Measurements from ENCODE around the gene ZIC1. TPM values are rescaled to one million over a fixed set of nuclear protein-coding genes. Genes with fewer than 3 reads are reported as not detected.

ZIC1 gene
- total RNA-seq, 1 donor from 2014 or later, result not detected

Other genes starting within 250 kb of the ZIC1 start
- not detected in 2 replicates for gene ZIC4, start 2.8 kb upstream of the ZIC1 start, total RNA-seq